K562 treated with DMSO at 1 percent for 48 hours (cell line): ENCODE data around the gene PPP1R15A. TPM values are rescaled to one million over a fixed set of nuclear protein-coding genes. Genes with fewer than 3 reads are reported as not detected.

ENCODE experiments used
- total RNA-seq: library from RNA; unstranded; fragments of 300-600 nt; gene quantifications from 2 replicates; pipeline ENCODE4 v1.2.3, GENCODE V29; 2022; ENCODE audit warnings: low replicate concordance; ENCODE audit errors: extremely low read depth

The PPP1R15A gene
- total RNA-seq, result not detected in 2 replicates

DNA sequence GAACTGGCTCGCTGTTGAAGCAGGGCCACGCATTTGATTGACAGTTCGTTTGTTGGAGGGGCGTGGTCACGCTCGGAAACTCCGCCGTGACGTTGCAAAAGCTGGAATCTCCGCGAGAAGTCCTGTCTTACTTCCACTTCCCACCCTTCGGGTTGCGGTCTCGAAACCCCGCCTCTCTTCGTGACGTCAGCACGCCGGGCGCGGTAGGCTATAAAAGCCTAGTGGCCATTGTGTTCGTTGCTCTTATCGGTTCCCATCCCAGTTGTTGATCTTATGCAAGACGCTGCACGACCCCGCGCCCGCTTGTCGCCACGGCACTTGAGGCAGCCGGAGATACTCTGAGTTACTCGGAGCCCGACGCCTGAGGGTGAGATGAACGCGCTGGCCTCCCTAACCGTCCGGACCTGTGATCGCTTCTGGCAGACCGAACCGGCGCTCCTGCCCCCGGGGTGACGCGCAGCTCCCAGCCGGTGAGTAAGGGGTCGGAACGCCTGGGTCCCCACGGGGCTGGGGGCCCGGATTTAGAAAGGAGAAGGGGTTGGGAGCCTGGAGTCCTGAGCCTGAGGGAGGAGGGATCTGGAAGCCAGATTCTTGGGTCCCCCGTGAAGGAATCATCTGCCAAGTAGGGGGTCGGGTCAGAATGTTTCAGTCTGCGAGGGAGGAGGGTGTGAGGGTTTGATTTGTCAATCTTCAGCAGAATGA, at the start of gene PPP1R15A:
Gene PPP1R15A, plus strand, starts transcription at position 240 of the 702 bp plus-strand sequence. CDS start 813 bp downstream, outside the sequence.

DNA sequence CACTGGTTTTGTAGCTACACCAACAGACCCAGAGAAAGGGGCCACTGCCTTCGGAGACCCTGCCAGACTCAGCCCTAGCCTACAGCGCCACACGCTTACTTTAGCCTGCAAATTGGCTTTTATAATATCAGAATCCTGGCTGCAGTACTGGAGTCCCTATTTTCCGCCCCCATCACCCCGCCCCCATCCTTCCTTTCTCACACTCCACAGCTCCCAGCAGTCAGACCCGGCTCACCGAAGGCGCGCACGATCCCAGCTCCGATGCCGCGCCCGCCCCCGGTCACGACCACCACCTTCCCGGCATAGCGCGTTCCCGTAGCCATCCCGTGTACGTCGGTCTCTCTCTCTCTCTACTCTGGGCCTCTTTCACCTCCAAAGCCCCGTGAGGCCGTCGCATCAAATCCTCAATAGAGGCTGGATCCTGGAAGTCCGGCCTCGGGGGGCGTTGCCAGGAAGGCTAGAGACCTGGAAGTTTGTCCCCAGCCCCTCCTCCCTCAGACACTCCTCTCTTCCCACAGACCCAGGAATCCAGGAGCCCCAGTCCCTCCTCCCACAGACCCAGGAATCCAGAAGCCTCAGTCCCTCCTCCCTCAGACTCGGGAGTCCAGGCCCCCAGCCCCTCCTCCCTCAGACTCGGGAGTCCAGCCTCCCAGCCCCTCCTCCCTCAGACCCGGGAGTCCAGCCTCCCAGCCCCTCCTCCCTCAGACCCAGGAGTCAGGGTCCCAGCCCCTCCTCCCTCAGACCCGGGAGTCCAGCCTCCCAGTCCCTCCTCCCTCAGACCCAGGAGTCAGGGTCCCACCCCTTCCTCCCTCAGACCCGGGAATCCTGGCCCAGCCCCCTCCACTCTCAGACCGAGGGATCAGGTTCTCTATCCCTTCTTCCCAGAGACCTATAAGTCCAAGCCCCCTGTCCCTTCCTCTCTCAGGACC, 35.9 kb upstream of the PPP1R15A start, which contains the start of gene HSD17B14:
Gene HSD17B14, minus strand, starts transcription at position 403 of the 929 bp plus-strand sequence. Its CDS starts 80 bp downstream, at position 323.

DNA sequence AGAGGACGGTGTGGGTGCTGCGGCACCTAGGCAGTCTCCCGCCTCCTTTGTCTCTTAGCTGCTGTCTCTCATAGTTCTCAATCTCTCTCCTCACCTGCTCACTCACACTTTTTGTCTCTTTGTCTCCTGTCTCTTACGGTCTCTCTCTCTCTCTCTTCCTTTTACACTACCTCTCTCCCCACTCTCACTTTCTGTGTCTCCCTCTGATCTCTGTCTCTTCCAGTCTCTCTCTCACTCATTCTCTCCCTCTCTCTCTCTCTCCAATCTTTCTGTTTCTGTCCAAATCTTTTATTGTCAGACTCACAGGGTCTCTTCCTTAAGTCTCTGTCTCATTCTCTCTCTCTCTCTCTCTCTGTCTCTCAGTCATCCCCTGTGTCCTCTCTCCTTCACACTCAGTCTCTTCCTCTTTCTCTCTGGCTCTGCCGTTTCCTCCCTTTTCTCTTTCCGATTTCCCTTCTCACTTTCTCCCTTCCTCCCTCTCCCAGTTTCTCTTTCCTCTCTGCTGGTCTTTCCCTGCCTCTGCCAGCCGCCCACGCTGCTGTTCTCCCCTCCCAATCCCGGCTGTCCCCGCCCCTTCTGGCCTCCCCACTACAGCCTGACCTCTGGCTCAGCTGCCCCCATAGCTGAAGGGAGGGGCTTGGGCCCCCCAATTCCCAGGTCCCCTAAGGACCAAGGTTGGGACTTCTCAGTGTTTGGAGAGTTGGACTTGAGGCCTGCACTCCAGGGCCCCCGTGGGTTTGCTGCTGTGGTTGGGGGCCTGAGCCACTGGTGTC, 3.9 kb upstream of the PPP1R15A start, which contains the start of gene PLEKHA4:
Gene PLEKHA4, minus strand, starts transcription at position 504 of the 773 bp plus-strand sequence. CDS start 997 bp downstream, outside the sequence.

DNA sequence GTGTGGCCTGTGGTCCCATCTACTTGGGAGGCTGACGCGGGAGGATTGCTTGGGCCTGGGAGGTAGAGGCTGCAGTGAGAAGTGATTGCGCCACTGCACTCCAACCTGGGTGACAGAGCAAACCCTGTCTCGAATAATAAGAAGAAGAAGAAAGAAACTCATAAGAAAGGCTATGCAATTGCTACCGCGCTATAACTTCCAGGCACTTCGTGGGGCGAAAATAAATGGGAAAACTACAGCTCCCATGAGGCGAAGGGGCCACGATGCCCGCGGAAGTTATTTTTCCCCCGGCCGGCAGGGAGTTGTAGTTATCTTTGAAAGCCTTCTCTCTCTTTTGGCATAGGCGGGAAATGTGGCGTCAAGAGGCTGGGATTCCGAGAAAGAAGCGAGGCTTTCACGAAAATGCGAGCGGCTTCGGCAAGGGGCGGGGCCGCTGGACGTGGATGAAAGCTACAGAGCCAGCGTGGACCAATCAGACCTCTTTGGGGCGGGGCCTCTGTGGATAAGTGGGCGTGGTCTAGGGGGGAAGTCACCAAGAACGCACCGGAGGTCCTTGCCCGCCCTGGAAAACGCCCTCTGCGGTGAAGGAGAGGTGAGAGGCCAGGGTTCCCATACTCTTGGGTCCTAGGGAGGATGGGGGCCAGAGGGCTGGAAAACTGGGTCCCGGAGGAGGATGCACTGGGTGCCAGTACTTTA, 27.7 kb downstream of the PPP1R15A start, which contains the start of gene NUCB1:
Gene NUCB1, plus strand, starts transcription at position 532 of the 696 bp plus-strand sequence. CDS start 485 bp downstream, outside the sequence.

Other genes starting within 250 kb of the PPP1R15A start
- gene DBP, start 235.0 kb upstream of the PPP1R15A start, total RNA-seq, result not detected in 2 replicates
- gene CA11, start 226.2 kb upstream of the PPP1R15A start, total RNA-seq, result not detected in 2 replicates
- not detected in 2 replicates for gene NTN5, start 199.4 kb upstream of the PPP1R15A start, total RNA-seq
- gene FUT2, start 176.4 kb upstream of the PPP1R15A start, total RNA-seq, result not detected in 2 replicates
- gene MAMSTR, start 152.7 kb upstream of the PPP1R15A start, total RNA-seq, result not detected in 2 replicates
- not detected in 2 replicates for gene RASIP1, start 131.8 kb upstream of the PPP1R15A start, total RNA-seq
- gene IZUMO1, start 125.5 kb upstream of the PPP1R15A start, total RNA-seq, result not detected in 2 replicates
- not detected in 2 replicates for gene FUT1, start 119.8 kb upstream of the PPP1R15A start, total RNA-seq
- not detected in 2 replicates for gene FGF21, start 116.9 kb upstream of the PPP1R15A start, total RNA-seq
- not detected in 2 replicates for gene BCAT2, start 61.4 kb upstream of the PPP1R15A start, total RNA-seq
- gene HSD17B14, start 35.9 kb upstream of the PPP1R15A start, total RNA-seq, result not detected in 2 replicates
- not detected in 2 replicates for gene PLEKHA4, start 3.8 kb upstream of the PPP1R15A start, total RNA-seq
- gene TULP2, start 26.3 kb downstream of the PPP1R15A start, total RNA-seq, result not detected in 2 replicates
- gene NUCB1, start 27.9 kb downstream of the PPP1R15A start, total RNA-seq, result 924 and 1,522 TPM in 2 replicates
- gene DHDH, start 61.3 kb downstream of the PPP1R15A start, total RNA-seq, result not detected in 2 replicates
- not detected in 2 replicates for gene BAX, start 82.5 kb downstream of the PPP1R15A start, total RNA-seq
- gene FTL, start 92.9 kb downstream of the PPP1R15A start, total RNA-seq, result 5,393 and 6,511 TPM in 2 replicates
- 109 TPM in 1 of 2 replicates, not detected in the other for gene GYS1, start 120.9 kb downstream of the PPP1R15A start, total RNA-seq
- gene RUVBL2, start 121.5 kb downstream of the PPP1R15A start, total RNA-seq, result not detected in 2 replicates
- gene LHB, start 144.7 kb downstream of the PPP1R15A start, total RNA-seq, result not detected in 2 replicates
- not detected in 2 replicates for gene CGB3, start 151.9 kb downstream of the PPP1R15A start, total RNA-seq
- gene CGB2, start 159.5 kb downstream of the PPP1R15A start, total RNA-seq, result not detected in 2 replicates
- gene CGB1, start 164.5 kb downstream of the PPP1R15A start, total RNA-seq, result not detected in 2 replicates
- not detected in 2 replicates for gene CGB5, start 171.4 kb downstream of the PPP1R15A start, total RNA-seq
- gene CGB8, start 176.7 kb downstream of the PPP1R15A start, total RNA-seq, result not detected in 2 replicates
- not detected in 2 replicates for gene CGB7, start 185.3 kb downstream of the PPP1R15A start, total RNA-seq
- not detected in 2 replicates for gene NTF4, start 192.4 kb downstream of the PPP1R15A start, total RNA-seq
- not detected in 2 replicates for gene KCNA7, start 200.3 kb downstream of the PPP1R15A start, total RNA-seq
- not detected in 2 replicates for gene SNRNP70, start 213.0 kb downstream of the PPP1R15A start, total RNA-seq
- not detected in 2 replicates for gene LIN7B, start 241.9 kb downstream of the PPP1R15A start, total RNA-seq
- not detected in 2 replicates for gene C19orf73, start 246.7 kb downstream of the PPP1R15A start, total RNA-seq
- not detected in 2 replicates for gene PPFIA3, start 247.1 kb downstream of the PPP1R15A start, total RNA-seq